Measurements from ENCODE around the gene ST6GALNAC3. TPM values are rescaled to one million over a fixed set of nuclear protein-coding genes. Genes with fewer than 3 reads are reported as not detected.

The ST6GALNAC3 gene
- total RNA-seq, 4 donors from 2014 or later = 2.8 to 3.5 (median 3.4) TPM

DNA sequence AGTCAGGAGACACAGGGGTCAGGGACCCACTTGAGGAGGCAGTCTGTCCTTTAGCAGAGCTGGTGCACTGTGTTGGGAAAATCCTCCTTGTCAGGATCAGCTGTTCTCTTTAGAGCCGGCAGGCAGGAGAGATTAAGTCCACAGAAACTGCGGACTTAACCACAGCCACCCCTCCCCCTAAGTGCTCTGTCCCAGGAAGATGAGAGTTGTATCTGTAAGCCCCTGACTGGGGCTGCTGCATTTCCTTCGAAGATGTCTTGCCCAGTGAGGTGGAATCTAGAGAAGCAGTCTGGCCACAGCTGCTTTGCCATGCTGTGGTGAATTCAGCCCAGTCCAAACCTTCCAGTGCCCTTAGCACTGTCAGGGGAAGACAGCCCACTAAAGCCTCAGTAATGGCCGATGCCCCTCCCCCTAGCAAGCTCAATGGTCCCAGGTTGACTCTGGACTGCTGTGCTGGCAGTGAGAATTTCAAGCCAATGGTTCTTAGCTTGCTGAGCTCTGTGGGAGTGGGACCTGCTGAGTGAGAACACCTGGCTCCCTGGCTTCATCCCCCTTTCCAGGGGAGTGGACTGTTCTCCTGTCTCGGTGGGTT is 172.8 kb downstream of the ST6GALNAC3 start:
- no peak overlapping the region for H3K27ac ChIP-seq
- DNase-seq = no peak

DNA sequence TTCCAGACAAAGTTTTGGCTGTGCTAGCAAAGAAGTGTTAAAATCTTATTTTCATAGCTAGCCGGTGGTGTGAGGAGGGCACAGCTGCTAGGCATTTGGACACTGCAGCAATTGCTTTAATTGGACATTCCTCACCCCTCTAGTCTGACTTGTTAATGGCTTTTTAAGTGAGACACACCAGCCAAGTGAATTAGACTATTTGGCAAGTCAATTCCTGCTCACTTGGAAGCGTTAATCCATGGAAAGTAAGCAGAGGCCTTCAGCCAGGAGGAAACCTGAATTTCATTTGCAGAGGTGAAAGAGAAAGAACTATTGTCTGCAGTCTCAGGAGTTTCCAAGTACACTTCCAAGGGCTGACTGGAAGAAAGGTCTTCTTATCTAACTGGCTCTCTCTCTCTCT is 175.7 kb downstream of the ST6GALNAC3 start:
- no peaks in the 10 kb centered on the region for H3K36me3 ChIP-seq
- H3K27ac ChIP-seq = no peak overlapping the region
- no peak for DNase-seq
- TF ChIP-seq, protein P1, sequence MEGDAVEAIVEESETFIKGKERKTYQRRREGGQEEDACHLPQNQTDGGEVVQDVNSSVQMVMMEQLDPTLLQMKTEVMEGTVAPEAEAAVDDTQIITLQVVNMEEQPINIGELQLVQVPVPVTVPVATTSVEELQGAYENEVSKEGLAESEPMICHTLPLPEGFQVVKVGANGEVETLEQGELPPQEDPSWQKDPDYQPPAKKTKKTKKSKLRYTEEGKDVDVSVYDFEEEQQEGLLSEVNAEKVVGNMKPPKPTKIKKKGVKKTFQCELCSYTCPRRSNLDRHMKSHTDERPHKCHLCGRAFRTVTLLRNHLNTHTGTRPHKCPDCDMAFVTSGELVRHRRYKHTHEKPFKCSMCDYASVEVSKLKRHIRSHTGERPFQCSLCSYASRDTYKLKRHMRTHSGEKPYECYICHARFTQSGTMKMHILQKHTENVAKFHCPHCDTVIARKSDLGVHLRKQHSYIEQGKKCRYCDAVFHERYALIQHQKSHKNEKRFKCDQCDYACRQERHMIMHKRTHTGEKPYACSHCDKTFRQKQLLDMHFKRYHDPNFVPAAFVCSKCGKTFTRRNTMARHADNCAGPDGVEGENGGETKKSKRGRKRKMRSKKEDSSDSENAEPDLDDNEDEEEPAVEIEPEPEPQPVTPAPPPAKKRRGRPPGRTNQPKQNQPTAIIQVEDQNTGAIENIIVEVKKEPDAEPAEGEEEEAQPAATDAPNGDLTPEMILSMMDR (IDR thresholded peaks at IDR 0.05) = no peak
- TF ChIP-seq POLR2A (IDR thresholded peaks at IDR 0.05) = no peak
- H3K4me3 ChIP-seq = no peak overlapping the region
- no peaks in the 10 kb centered on the region for H3K9me3 ChIP-seq
- no peaks in the 10 kb centered on the region for H3K27me3 ChIP-seq
- H3K4me1 ChIP-seq = no peaks in the 10 kb centered on the region

More for the DNA sequence above, 172.8 kb downstream of the ST6GALNAC3 start:
- H3K4me1 ChIP-seq = no peaks in the 10 kb centered on the region
- H3K4me3 ChIP-seq = no peak overlapping the region
- no peaks in the 10 kb centered on the region for H3K36me3 ChIP-seq
- H3K9me3 ChIP-seq = peaks cover 0 to 7% (median 0%) of the 10 kb centered on the region in 4 donors
- H3K27me3 ChIP-seq = no peaks in the 10 kb centered on the region
- no peak for TF ChIP-seq POLR2A (IDR thresholded peaks at IDR 0.05)
- TF ChIP-seq, protein P1 (IDR thresholded peaks at IDR 0.05) = no peak

DNA sequence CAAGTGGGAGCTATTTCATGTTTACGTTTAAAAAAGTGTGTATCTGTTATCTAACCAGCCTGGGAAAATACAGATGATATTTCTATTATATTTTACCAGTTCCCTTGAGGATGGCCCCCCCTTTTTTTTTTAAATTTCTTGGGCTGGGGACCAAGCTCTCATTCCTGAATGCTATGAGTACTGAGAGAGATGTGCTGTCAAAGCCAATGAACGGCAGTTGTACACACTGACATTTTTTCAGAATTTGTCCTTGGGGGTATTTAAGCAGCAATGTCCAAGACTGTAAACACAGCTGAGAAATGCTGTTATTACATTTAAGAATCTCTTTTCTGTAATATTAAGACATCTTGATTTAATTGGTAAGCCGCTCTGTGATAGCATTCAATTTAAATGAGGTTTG is 177.9 kb downstream of the ST6GALNAC3 start:
- Histone ChIP-seq H3K36me3 (no peaks in the 10 kb centered on the region), H3K27me3 (no peaks in the 10 kb centered on the region), H3K9me3 (no peaks in the 10 kb centered on the region), H3K27ac (no peak overlapping the region), H3K4me3 (no peak overlapping the region), H3K4me1 (no peaks in the 10 kb centered on the region)
- no peak for DNase-seq
- no peak for TF ChIP-seq POLR2A (IDR thresholded peaks at IDR 0.05)
- TF ChIP-seq, protein P1 (IDR thresholded peaks at IDR 0.05) = no peak

DNA sequence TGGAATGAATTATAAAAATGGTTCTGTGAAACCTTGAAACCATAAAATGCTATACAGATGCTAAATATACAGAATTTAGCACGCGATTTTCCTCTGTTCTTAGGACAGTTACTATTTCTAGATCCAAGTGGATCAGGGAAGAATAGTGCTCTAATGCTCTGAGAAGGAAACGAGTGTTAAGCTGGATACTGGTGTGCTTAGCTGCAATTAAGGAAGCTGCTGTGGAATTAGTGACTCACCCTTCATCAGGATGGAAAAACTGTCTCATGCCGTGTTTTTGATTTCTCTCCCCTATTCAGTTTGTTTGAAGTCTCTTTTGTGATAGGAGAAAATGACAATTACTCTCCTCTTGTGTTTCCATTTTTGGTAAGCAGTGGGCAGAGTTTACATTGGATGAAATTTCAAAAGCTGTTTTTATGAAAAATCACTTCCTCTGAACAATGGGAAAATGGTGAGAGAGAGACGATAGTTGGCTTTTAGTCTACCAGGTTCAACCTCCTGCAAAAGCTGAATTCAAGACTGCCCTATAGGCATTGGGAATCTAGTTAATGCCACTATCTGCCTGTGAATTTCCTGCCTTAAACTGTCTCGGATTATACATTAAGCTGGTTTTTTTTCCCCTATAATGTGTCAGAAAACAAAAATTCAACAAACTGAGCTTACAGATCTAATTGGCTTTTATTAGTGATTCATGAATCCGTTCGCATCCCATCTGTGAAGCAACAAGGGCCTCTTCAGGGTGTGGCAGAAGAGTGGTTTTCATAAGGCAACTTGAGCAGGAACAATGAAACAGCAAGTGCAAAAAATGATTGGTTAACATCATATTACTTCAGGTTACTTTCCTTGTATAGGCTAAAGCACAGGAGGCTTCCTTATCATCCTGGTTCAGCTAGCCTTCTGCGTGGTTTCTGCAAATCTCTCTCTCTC is 179.8 kb downstream of the ST6GALNAC3 start:
- Histone ChIP-seq H3K9me3 (no peaks in the 10 kb centered on the region), H3K36me3 (no peaks in the 10 kb centered on the region), H3K27ac (no peak overlapping the region), H3K4me3 (no peak overlapping the region), H3K4me1 (no peaks in the 10 kb centered on the region), H3K27me3 (no peaks in the 10 kb centered on the region)
- TF ChIP-seq, protein P1 (IDR thresholded peaks at IDR 0.05) = no peak
- TF ChIP-seq POLR2A (IDR thresholded peaks at IDR 0.05) = no peak
- no peak for DNase-seq

DNA sequence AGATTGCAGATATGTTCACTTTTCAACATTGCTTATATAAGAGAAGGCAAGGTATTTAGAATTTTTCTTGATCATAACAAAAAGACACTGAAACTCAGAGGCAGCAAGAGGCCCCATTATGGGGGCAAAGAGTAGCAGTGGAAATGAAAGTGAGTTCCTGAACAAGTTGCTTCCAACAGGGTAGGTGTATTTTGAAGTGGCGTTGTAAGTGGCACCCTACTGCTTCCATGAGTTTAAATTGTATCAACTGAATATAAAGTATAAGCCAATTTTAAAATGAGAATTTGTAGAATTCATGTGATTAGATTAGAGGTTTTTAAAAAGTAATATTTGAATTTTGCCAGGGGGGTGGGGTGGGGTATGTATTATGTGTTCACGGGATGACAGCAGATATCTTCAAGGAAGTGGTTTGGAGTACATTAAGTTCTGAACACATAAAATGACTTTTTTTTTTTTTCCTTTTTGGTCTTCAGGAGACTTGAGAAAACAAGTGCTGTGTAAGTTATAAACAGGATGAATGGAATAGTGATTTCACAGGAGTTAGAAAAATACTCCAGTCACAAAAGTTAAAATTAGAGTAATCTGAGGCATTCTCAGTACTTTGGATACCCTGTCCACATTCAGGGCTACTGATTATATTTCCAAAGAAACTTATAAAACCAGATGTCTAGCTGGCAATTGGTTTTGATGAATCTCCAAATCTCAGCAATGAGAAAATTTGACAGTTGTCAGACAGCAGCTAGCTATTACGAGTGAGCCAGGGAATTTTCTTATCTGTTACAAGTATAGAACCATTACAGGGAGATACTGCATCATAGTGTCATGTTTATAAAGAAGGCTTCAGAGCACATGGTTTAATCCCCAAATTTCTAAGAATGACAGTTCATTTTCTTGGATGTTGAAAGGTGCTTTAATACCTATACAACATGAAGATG is 182.0 kb downstream of the ST6GALNAC3 start:
- no peaks in the 10 kb centered on the region for H3K9me3 ChIP-seq
- no peaks in the 10 kb centered on the region for H3K4me1 ChIP-seq
- no peaks in the 10 kb centered on the region for H3K27me3 ChIP-seq
- no peak overlapping the region for H3K27ac ChIP-seq
- no peak for TF ChIP-seq POLR2A (IDR thresholded peaks at IDR 0.05)
- no peak for DNase-seq
- H3K4me3 ChIP-seq = no peak overlapping the region
- no peaks in the 10 kb centered on the region for H3K36me3 ChIP-seq
